C4-2B (cell line): Measurements from ENCODE around the gene SOWAHC.

Experiments used
- ZFX ChIP-seq: fragments of 450-650 bp; IDR thresholded peaks from 2 replicates; pipeline ENCODE4 v1.6.1; 2017
- TF ChIP-seq, protein P1 (sequence below): fragments of 450-650 bp; conservative IDR thresholded peaks from 2 replicates; pipeline ENCODE4 v1.5.1; 2017; ENCODE audit warnings: mild to moderate bottlenecking

DNA sequence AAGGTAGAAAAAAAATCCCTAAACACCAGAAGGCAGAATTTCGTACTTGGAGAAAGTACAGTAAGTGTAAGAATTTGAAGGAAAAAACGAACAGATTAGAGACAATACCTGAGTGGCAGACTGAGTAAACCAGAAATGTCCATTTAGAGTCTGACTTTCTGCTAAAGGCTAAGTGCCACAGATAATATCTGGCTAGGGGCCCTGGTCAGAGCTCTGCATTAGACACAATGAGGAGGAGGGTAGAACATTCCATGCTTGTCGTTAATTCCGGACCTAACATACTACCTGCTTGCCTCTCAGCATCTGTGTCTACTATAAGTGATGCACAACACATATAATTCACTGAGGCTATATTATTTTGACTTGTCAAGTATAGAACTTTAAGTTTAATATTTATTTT, 18.5 kb upstream of the SOWAHC start:
- TF ChIP-seq, protein P1, sequence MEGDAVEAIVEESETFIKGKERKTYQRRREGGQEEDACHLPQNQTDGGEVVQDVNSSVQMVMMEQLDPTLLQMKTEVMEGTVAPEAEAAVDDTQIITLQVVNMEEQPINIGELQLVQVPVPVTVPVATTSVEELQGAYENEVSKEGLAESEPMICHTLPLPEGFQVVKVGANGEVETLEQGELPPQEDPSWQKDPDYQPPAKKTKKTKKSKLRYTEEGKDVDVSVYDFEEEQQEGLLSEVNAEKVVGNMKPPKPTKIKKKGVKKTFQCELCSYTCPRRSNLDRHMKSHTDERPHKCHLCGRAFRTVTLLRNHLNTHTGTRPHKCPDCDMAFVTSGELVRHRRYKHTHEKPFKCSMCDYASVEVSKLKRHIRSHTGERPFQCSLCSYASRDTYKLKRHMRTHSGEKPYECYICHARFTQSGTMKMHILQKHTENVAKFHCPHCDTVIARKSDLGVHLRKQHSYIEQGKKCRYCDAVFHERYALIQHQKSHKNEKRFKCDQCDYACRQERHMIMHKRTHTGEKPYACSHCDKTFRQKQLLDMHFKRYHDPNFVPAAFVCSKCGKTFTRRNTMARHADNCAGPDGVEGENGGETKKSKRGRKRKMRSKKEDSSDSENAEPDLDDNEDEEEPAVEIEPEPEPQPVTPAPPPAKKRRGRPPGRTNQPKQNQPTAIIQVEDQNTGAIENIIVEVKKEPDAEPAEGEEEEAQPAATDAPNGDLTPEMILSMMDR = no peak
- no peak for TF ChIP-seq ZFX
